ENCODE results near the gene VEGFD. TPM values are rescaled to one million over a fixed set of nuclear protein-coding genes. Genes with fewer than 3 reads are reported as not detected.

Gene VEGFD
- total and polyA plus RNA-seq, 2 donors (not counting 3 experiments of a cell fraction or from before 2014, with no cell fraction given) = 0.40 to 0.64 TPM

DNA sequence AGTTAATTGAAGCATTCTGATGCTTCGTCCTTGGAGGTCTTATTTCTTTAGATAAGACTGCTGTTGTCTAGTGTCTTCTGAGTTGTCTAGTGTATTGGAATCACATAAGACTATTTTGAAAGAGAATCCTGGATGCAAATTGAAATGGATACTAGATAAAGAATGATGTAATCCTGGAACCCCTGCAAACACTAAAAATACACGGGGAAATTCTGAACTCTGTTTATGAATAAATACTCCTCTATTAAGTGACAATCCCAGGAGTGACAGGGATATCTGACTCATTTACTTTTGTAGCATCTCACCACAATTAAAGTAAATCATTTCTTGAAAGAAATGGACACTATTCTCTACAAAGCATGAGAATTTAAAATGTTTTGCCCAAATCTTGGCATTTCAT, 69.7 kb downstream of the VEGFD start:
- H3K27me3 ChIP-seq (ENCODE audit: control insufficient read depth in 2 of 2, insufficient read depth in 2 of 2, low read length in 2 of 2) = no peaks in the 10 kb centered on the region
- no peaks in the 10 kb centered on the region for H4K20me1 ChIP-seq (replicated peaks; ENCODE audit: control insufficient read depth, extremely low read depth, insufficient read depth, low read length)
- intact Hi-C loops (cut with micrococcal nuclease) = no loop called here
- dilution Hi-C loops (cut with MboI; ENCODE audit: extremely low pct_ligation_motif_present, low sequenced_read_pairs) = no loop called here
- H3K27ac ChIP-seq (ENCODE audit: insufficient read depth, low read depth, low read length) = no peak overlapping the region
- H3K79me2 ChIP-seq (ENCODE audit: control insufficient read depth, insufficient read depth, low read length) = no peaks in the 10 kb centered on the region
- no peaks in the 10 kb centered on the region for H3K9me3 ChIP-seq (replicated peaks; ENCODE audit: control insufficient read depth, insufficient read depth, low read length)
- FAIRE-seq = no peak
- H3K36me3 ChIP-seq (ENCODE audit: control insufficient read depth in 2 of 2, extremely low read depth in 1 of 2, insufficient read depth in 2 of 2, low read length in 2 of 2) = no peaks in the 10 kb centered on the region
- no peak overlapping the region for H3K4me2 ChIP-seq (ENCODE audit: insufficient read depth, low read length)
- BruUV-seq (replicated peaks) = no TSS peak
- H3K9me1 ChIP-seq (replicated peaks; ENCODE audit: control insufficient read depth, extremely low read depth, insufficient read depth, low read length) = no peaks in the 10 kb centered on the region
- POLR2A ChIA-PET = no interaction called here
- H3K4me3 ChIP-seq (replicated peaks in 1 of 3; ENCODE audit: insufficient read depth in 1 of 3, low read depth in 1 of 3, low read length in 3 of 3) = no peak overlapping the region
- no peak overlapping the region for H3K9ac ChIP-seq (replicated peaks; ENCODE audit: extremely low read depth, insufficient read depth, low read length)
- TF ChIP-seq, protein P1, sequence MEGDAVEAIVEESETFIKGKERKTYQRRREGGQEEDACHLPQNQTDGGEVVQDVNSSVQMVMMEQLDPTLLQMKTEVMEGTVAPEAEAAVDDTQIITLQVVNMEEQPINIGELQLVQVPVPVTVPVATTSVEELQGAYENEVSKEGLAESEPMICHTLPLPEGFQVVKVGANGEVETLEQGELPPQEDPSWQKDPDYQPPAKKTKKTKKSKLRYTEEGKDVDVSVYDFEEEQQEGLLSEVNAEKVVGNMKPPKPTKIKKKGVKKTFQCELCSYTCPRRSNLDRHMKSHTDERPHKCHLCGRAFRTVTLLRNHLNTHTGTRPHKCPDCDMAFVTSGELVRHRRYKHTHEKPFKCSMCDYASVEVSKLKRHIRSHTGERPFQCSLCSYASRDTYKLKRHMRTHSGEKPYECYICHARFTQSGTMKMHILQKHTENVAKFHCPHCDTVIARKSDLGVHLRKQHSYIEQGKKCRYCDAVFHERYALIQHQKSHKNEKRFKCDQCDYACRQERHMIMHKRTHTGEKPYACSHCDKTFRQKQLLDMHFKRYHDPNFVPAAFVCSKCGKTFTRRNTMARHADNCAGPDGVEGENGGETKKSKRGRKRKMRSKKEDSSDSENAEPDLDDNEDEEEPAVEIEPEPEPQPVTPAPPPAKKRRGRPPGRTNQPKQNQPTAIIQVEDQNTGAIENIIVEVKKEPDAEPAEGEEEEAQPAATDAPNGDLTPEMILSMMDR (IDR thresholded peaks at IDR 0.05; ENCODE audit: extremely low read depth in 1 of 2, insufficient read depth in 1 of 2, low read depth in 1 of 2, low read length in 2 of 2) = no peak
- TF ChIP-seq POLR2AphosphoS5 (IDR thresholded peaks at IDR 0.05; ENCODE audit: insufficient read depth, low read depth, low read length) (no peak), EZH2 (IDR thresholded peaks at IDR 0.05; ENCODE audit: borderline replicate concordance, low read depth, low read length, severe bottlenecking) (no peak), JUN (IDR thresholded peaks at IDR 0.05; ENCODE audit: borderline replicate concordance, insufficient read depth, insufficient read length, low read depth) (no peak), MYC (IDR thresholded peaks at IDR 0.05; ENCODE audit: low read depth, low read length) (no peak), POLR2A (IDR thresholded peaks at IDR 0.05; ENCODE audit: low read depth, low read length) (no peak), GATA2 (IDR thresholded peaks at IDR 0.05; ENCODE audit: insufficient read depth, insufficient read length, low read depth, low read length) (no peak), FOS (IDR thresholded peaks at IDR 0.05; ENCODE audit: borderline replicate concordance, insufficient read depth, low read length) (no peak)
- TF ChIP-seq, protein P2, sequence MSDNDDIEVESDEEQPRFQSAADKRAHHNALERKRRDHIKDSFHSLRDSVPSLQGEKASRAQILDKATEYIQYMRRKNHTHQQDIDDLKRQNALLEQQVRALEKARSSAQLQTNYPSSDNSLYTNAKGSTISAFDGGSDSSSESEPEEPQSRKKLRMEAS (IDR thresholded peaks at IDR 0.05; ENCODE audit: insufficient read depth, insufficient read length) = no peak
- H3K4me1 ChIP-seq (ENCODE audit: control insufficient read depth, extremely low read depth, insufficient read depth, low read length) = peaks cover 6% of the 10 kb centered on the region
- CTCF ChIA-PET = no interaction called here
- no peak for DNase-seq (ENCODE audit: low read depth, low spot score)
- no peak overlapping the region for H2AFZ ChIP-seq (ENCODE audit: low read depth, low read length)
